HG03039 (cell line): ENCODE data around the gene OR1J1.

Experiments
- ATAC-seq: cut with Tn5 transposase; IDR thresholded peaks from one replicate; pipeline ENCODE4 v1.9.1; 2021; ENCODE audit warnings: mild to moderate bottlenecking, moderate library complexity; ENCODE audit not compliant: unreplicated experiment

Gene OR1J1

GRCh38 chr9:122446819-122447484 lies 30.8 kb downstream of the OR1J1 start:
- no peak for ATAC-seq

GRCh38 chr9:122445155-122445749 lies 32.5 kb downstream of the OR1J1 start:
- no peak for ATAC-seq

GRCh38 chr9:122444041-122444733 lies 33.5 kb downstream of the OR1J1 start:
- no peak for ATAC-seq

GRCh38 chr9:122442568-122442967 lies 35.2 kb downstream of the OR1J1 start:
- ATAC-seq = no peak
